MM.1S (cell line): Measurements from ENCODE around the gene EIF2S2.
"Not testable (repeated sequence)": the region's sequence is repeated elsewhere in the genome, so short reads cannot be mapped to it uniquely, and the experiment has no call there.

Experiments
- CTCF ChIP-seq: fragments of 300-600 bp; sonication (generic); IDR thresholded peaks from 2 replicates; pipeline ENCODE4 v1.5.1; 2016; ENCODE audit warnings: antibody characterized with exemption, low read length, mixed read lengths
- EZH2 ChIP-seq: fragments of 300-600 bp; sonication (generic); optimal IDR thresholded peaks from 2 replicates; pipeline ENCODE3; 2017; ENCODE audit warnings: low read depth, mild to moderate bottlenecking, antibody characterized with exemption, low read length, mixed read lengths

GRCh38 chr20:34135525-34136275 lies 23.7 kb upstream of the EIF2S2 start:
- TF ChIP-seq EZH2, CTCF: not testable (repeated sequence)
